Endothelial cell of umbilical vein (primary cell): Measurements from ENCODE around the gene BLVRA. TPM values are rescaled to one million over a fixed set of nuclear protein-coding genes. Genes with fewer than 3 reads are reported as not detected.

Experiments used
- BruUV-seq: library from RNA; stranded (reverse); fragments of 400-500 nt; replicated peaks from 2 replicates; lab custom pipeline; 2021; lab: Mats Ljungman, UMichigan
- CTCF ChIA-PET: fragments of 300-600, 350-600 bp; sonication (Branson Sonifier 250); formaldehyde crosslinking; loops from one replicate; lab custom pipeline; 2021; ENCODE audit warnings: antibody characterized with exemption, inconsistent platforms; lab: Charles Lee
- POLR2A ChIA-PET: fragments of 300-600, 350-600 bp; sonication (Branson Sonifier 250); formaldehyde crosslinking; loops from one replicate; lab custom pipeline; 2021; ENCODE audit warnings: antibody characterized with exemption, inconsistent platforms; lab: Charles Lee
- DNase-seq: peaks from one replicate; pipeline ENCODE4 v3.0.0-alpha.2; 2011; ENCODE audit warnings: low read depth, low spot score
- FAIRE-seq: peaks from 2 replicates; lab custom pipeline; 2011; peaks lifted over from hg19 to GRCh38; lab: Jason Lieb, UNC
- H2AFZ ChIP-seq: 2 replicates; pipeline ENCODE4 v1.6.0; 2012; ENCODE audit warnings: low read depth, low read length, control low read depth, inconsistent platforms
- H3K27ac ChIP-seq: 2 replicates; pipeline ENCODE4 v1.5.1; 2011; ENCODE audit warnings: low read depth, mild to moderate bottlenecking, control low read depth, low read length, moderate library complexity; ENCODE audit not compliant: insufficient read depth
- H3K27me3 ChIP-seq, 2 experiments: 2 replicates each; pipeline versions ENCODE4 v1.6.0 to v1.6.1; 2011; ENCODE audit warnings: low read length in 2 of 2, mixed read lengths in 1 of 2; ENCODE audit not compliant: control insufficient read depth in 2 of 2, insufficient read depth in 2 of 2
- H3K36me3 ChIP-seq, 2 experiments: 2 replicates in 1 of 2; 3 replicates in 1 of 2; pipeline ENCODE4 v1.5.1; 2011; ENCODE audit warnings: low read length in 2 of 2, mild to moderate bottlenecking in 1 of 2, moderate library complexity in 1 of 2; ENCODE audit not compliant: control insufficient read depth in 2 of 2, insufficient read depth in 2 of 2; ENCODE audit errors: extremely low read depth in 1 of 2
- H3K4me1 ChIP-seq: 3 replicates; pipeline ENCODE4 v1.5.1; 2011; ENCODE audit warnings: mild to moderate bottlenecking, low read length; ENCODE audit not compliant: control insufficient read depth, insufficient read depth; ENCODE audit errors: extremely low read depth
- H3K4me2 ChIP-seq: 2 replicates; pipeline ENCODE4 v1.6.1; 2011; ENCODE audit warnings: low read length, control low read depth, mixed read lengths; ENCODE audit not compliant: insufficient read depth
- H3K4me3 ChIP-seq, 3 experiments: fragments of 200-600 bp in 1 of 3; sonication (generic), shearing (Covaris generic) in 1 of 3; replicated peaks in 1 of 3; 2 replicates each; pipeline ENCODE4 v1.5.1; 2011 to 2016; ENCODE audit warnings: control low read depth in 3 of 3, low read length in 3 of 3, mild to moderate bottlenecking in 2 of 3, inconsistent platforms in 1 of 3, low read depth in 1 of 3, moderate library complexity in 1 of 3; ENCODE audit not compliant: insufficient read depth in 1 of 3
- H3K79me2 ChIP-seq: 2 replicates; pipeline ENCODE4 v1.6.0; 2012; ENCODE audit warnings: low read length, inconsistent platforms; ENCODE audit not compliant: control insufficient read depth, insufficient read depth
- H3K9ac ChIP-seq: replicated peaks from 2 replicates; pipeline ENCODE3; 2011; ENCODE audit warnings: low read length, control low read depth; ENCODE audit not compliant: insufficient read depth; ENCODE audit errors: extremely low read depth
- H3K9me1 ChIP-seq: replicated peaks from 3 replicates; pipeline ENCODE4 v1.6.0; 2011; ENCODE audit warnings: mild to moderate bottlenecking, low read length; ENCODE audit not compliant: control insufficient read depth, insufficient read depth; ENCODE audit errors: extremely low read depth
- H3K9me3 ChIP-seq: replicated peaks from 2 replicates; pipeline ENCODE4 v1.5.1; 2012; ENCODE audit warnings: low read length, inconsistent platforms; ENCODE audit not compliant: control insufficient read depth, insufficient read depth
- H4K20me1 ChIP-seq: replicated peaks from 2 replicates; pipeline ENCODE3; 2011; ENCODE audit warnings: mild to moderate bottlenecking, low read length; ENCODE audit not compliant: control insufficient read depth, insufficient read depth; ENCODE audit errors: extremely low read depth
- FOS ChIP-seq: IDR thresholded peaks from 2 replicates; pipeline ENCODE4 v1.6.1; 2011; ENCODE audit warnings: mild to moderate bottlenecking, low read length, moderate library complexity, borderline replicate concordance; ENCODE audit not compliant: insufficient read depth
- MYC ChIP-seq: IDR thresholded peaks from one replicate; pipeline ENCODE4 v1.6.1; 2011; ENCODE audit warnings: mild to moderate bottlenecking, low read depth, low read length
- POLR2A ChIP-seq: IDR thresholded peaks from 2 replicates; pipeline ENCODE4 v1.6.1; 2012; ENCODE audit warnings: low read depth, mild to moderate bottlenecking, control low read depth, low read length
- dilution Hi-C: fragments of 300-500 bp; cut with MboI; formaldehyde crosslinking; loops from one replicate; pipeline ENCODE4 v1.15.0; 2019; ENCODE audit warnings: low sequenced_read_pairs; ENCODE audit not compliant: extremely low pct_ligation_motif_present
- intact Hi-C: fragments of 100-400 bp; cut with micrococcal nuclease; formaldehyde crosslinking; loops from one replicate; pipeline ENCODE4 v1.10.0; 2022
- polyA plus RNA-seq, 4 experiments: library from polyadenylated mRNA; depleted of rRNA in 3 of 4; stranded (reverse) in 3 of 4; unstranded in 1 of 4; fragments of >200 nt; gene quantifications; 2 replicates each; pipeline versions ENCODE4 v1.2.1 to v1.2.3, GENCODE V29; 2011 to 2012; ENCODE audit warnings: missing spikeins in 1 of 4
- total RNA-seq: library from RNA; stranded (reverse); gene quantifications from 2 replicates; pipeline ENCODE4 v1.2.3, GENCODE V29; 2021
- TF ChIP-seq, protein P1 (sequence below), 2 donors: IDR thresholded peaks; 1 replicate in 1 of 2; 2 replicates in 1 of 2; pipeline ENCODE4 v1.5.1; 2011; ENCODE audit warnings: low read length in 2 of 2, mild to moderate bottlenecking in 2 of 2, moderate library complexity in 2 of 2, control low read depth in 1 of 2, inconsistent platforms in 1 of 2, low read depth in 1 of 2; ENCODE audit not compliant: insufficient read depth in 1 of 2; ENCODE audit errors: extremely low read depth in 1 of 2

The BLVRA gene
- total and polyA plus RNA-seq, 2 donors (not counting 3 experiments of a cell fraction or from before 2014, with no cell fraction given) = 24.0 to 34.5 TPM

- no peak for FAIRE-seq
- Histone ChIP-seq H3K4me3 (no peak overlapping the region), H2AFZ (no peak overlapping the region), H3K4me2 (no peak overlapping the region), H3K9me1 (no peaks in the 10 kb centered on the region), H3K27me3 (peaks cover 7 to 8% of the 10 kb centered on the region in 2 experiments), H3K4me1 (no peaks in the 10 kb centered on the region), H3K79me2 (no peaks in the 10 kb centered on the region), H4K20me1 (no peaks in the 10 kb centered on the region), H3K36me3 (no peaks in the 10 kb centered on the region), H3K9me3 (no peaks in the 10 kb centered on the region), H3K9ac (no peak overlapping the region), H3K27ac (no peak overlapping the region)
- DNase-seq = no peak
- intact Hi-C loops (no loop called here), dilution Hi-C loops (no loop called here)
- CTCF ChIA-PET = interaction anchor here (1.2 kb wide), 2 partner anchors 9 to 11 kb away, joined by 3 read pairs; partner anchors contain the start of gene BLVRA
- no TSS peak for BruUV-seq
- TF ChIP-seq POLR2A (no peak), FOS (no peak), MYC (no peak)
- TF ChIP-seq, protein P1, sequence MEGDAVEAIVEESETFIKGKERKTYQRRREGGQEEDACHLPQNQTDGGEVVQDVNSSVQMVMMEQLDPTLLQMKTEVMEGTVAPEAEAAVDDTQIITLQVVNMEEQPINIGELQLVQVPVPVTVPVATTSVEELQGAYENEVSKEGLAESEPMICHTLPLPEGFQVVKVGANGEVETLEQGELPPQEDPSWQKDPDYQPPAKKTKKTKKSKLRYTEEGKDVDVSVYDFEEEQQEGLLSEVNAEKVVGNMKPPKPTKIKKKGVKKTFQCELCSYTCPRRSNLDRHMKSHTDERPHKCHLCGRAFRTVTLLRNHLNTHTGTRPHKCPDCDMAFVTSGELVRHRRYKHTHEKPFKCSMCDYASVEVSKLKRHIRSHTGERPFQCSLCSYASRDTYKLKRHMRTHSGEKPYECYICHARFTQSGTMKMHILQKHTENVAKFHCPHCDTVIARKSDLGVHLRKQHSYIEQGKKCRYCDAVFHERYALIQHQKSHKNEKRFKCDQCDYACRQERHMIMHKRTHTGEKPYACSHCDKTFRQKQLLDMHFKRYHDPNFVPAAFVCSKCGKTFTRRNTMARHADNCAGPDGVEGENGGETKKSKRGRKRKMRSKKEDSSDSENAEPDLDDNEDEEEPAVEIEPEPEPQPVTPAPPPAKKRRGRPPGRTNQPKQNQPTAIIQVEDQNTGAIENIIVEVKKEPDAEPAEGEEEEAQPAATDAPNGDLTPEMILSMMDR (IDR thresholded peaks at IDR 0.05; ENCODE audit: extremely low read depth in 1 of 2, insufficient read depth in 1 of 2, low read depth in 1 of 2, low read length in 2 of 2) = no peak
- POLR2A ChIA-PET = interaction anchor here (0.6 kb wide), 1 partner anchor 49 kb away, joined by 4 read pairs; no protein-coding TSS in a partner anchor
Observed at GRCh38 chr7:43749383-43749940, 9.0 kb upstream of the BLVRA start.
